ENCODE results near the gene CAMTA1. TPM values are rescaled to one million over a fixed set of nuclear protein-coding genes. Genes with fewer than 3 reads are reported as not detected.

The CAMTA1 gene
- polyA plus RNA-seq, 1 of the 3 experiments (the other 2 are of a cell fraction) = 63.1 TPM

DNA sequence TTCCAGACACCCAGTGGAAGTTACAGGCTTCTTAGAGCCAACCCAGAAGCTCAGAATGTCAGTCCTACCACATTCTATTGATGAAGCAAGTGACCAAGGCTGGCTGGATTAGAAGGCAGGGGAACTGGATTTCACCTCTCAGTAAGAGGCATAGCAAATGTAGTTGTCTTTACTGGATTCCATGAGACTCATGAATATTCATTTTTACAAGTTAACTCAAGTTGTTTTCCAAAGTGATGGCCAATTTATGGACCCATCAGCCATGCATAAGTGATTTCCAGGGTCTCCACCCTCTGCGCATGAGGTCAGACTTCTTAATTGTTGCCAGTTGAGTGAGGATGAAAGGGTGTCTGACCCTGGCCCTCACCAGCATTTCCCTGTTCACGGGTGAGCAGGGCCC, 559.0 kb downstream of the CAMTA1 start:
- Histone ChIP-seq H3K4me1 (ENCODE audit: control insufficient read depth in 1 of 2, insufficient read depth in 2 of 2, low read depth in 1 of 2, low read length in 1 of 2) (peaks cover 0 to 36% of the 10 kb centered on the region in 2 experiments; a peak in 2 of 4 replicates), H3F3A (replicated peaks; ENCODE audit: insufficient read depth) (no peaks in the 10 kb centered on the region), H3K9ac (no peak overlapping the region), H3K9me3 (no peaks in the 10 kb centered on the region), H3K9me2 (no peaks in the 10 kb centered on the region), H2AFZ (ENCODE audit: low read depth) (no peak overlapping the region), H3K4me2 (no peak overlapping the region), H3K4me3 (ENCODE audit: low read depth in 2 of 2, low read length in 1 of 2) (no peak overlapping the region), H3K27me3 (ENCODE audit: insufficient read depth) (no peaks in the 10 kb centered on the region), H3K36me3 (replicated peaks in 1 of 2; ENCODE audit: control insufficient read depth in 1 of 2, insufficient read depth in 2 of 2, low read length in 1 of 2) (no peaks in the 10 kb centered on the region), H4K20me1 (ENCODE audit: insufficient read depth) (no peaks in the 10 kb centered on the region), H3K27ac (ENCODE audit: low read depth in 2 of 2, low read length in 1 of 2) (no peak overlapping the region; a peak in 1 of 4 replicates), H3K79me2 (ENCODE audit: insufficient read depth) (no peaks in the 10 kb centered on the region)
- POLR2A ChIA-PET = no interaction called here
- CTCF ChIA-PET = interaction anchor here (1.0 kb wide), 1 partner anchor 15 kb away, joined by 4 read pairs; no protein-coding TSS in a partner anchor
- DNase-seq = no peak
- WGBS (ENCODE audit: low lambda C conversion rate) = 85% methylated on average over 2 of the region's 2 CpGs
- no peak for TF ChIP-seq FOXJ3 (CRISPR knock-in tag; IDR thresholded peaks at IDR 0.05)
- TF ChIP-seq NRF1 (IDR thresholded peaks at IDR 0.05; ENCODE audit: low read depth, low read length) = no peak
- TF ChIP-seq GATA2 (CRISPR knock-in tag; IDR thresholded peaks at IDR 0.05) = no peak
- TF ChIP-seq MAX (IDR thresholded peaks at IDR 0.05; ENCODE audit: low read depth) = no peak
- no peak for TF ChIP-seq TCF12 (IDR thresholded peaks at IDR 0.05)
- TF ChIP-seq EP300 (IDR thresholded peaks at IDR 0.05; ENCODE audit: borderline replicate concordance in 1 of 2, low read depth in 1 of 2, low read length in 1 of 2) = no peak
- no peak for TF ChIP-seq GABPA (IDR thresholded peaks at IDR 0.05; ENCODE audit: low read depth)
- no peak for TF ChIP-seq ELF1 (IDR thresholded peaks at IDR 0.05)
- TF ChIP-seq PBX3 (IDR thresholded peaks at IDR 0.05) = no peak
- no peak for TF ChIP-seq SMC3 (IDR thresholded peaks at IDR 0.05; ENCODE audit: low read depth, low read length)
- TF ChIP-seq RXRA (IDR thresholded peaks at IDR 0.05; ENCODE audit: borderline replicate concordance, low read depth) = no peak
- TF ChIP-seq TAF1 (IDR thresholded peaks at IDR 0.05; ENCODE audit: borderline replicate concordance, low read depth, low read length) = no peak
- TF ChIP-seq FOSL2 (IDR thresholded peaks at IDR 0.05; ENCODE audit: borderline replicate concordance, low read depth) = no peak
- TF ChIP-seq, protein P1, sequence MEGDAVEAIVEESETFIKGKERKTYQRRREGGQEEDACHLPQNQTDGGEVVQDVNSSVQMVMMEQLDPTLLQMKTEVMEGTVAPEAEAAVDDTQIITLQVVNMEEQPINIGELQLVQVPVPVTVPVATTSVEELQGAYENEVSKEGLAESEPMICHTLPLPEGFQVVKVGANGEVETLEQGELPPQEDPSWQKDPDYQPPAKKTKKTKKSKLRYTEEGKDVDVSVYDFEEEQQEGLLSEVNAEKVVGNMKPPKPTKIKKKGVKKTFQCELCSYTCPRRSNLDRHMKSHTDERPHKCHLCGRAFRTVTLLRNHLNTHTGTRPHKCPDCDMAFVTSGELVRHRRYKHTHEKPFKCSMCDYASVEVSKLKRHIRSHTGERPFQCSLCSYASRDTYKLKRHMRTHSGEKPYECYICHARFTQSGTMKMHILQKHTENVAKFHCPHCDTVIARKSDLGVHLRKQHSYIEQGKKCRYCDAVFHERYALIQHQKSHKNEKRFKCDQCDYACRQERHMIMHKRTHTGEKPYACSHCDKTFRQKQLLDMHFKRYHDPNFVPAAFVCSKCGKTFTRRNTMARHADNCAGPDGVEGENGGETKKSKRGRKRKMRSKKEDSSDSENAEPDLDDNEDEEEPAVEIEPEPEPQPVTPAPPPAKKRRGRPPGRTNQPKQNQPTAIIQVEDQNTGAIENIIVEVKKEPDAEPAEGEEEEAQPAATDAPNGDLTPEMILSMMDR (IDR thresholded peaks at IDR 0.05) = no peak
- TF ChIP-seq FOXM1 (IDR thresholded peaks at IDR 0.05; ENCODE audit: low read depth) = no peak
- TF ChIP-seq, protein P2, sequence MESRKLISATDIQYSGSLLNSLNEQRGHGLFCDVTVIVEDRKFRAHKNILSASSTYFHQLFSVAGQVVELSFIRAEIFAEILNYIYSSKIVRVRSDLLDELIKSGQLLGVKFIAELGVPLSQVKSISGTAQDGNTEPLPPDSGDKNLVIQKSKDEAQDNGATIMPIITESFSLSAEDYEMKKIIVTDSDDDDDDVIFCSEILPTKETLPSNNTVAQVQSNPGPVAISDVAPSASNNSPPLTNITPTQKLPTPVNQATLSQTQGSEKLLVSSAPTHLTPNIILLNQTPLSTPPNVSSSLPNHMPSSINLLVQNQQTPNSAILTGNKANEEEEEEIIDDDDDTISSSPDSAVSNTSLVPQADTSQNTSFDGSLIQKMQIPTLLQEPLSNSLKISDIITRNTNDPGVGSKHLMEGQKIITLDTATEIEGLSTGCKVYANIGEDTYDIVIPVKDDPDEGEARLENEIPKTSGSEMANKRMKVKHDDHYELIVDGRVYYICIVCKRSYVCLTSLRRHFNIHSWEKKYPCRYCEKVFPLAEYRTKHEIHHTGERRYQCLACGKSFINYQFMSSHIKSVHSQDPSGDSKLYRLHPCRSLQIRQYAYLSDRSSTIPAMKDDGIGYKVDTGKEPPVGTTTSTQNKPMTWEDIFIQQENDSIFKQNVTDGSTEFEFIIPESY (IDR thresholded peaks at IDR 0.05; ENCODE audit: borderline replicate concordance, low read depth) = no peak
